Measurements from ENCODE around the gene IFNL4.

The IFNL4 gene

GRCh38 chr19:39203372-39204341 lies 45.0 kb downstream of the IFNL4 start, which contains the start of gene SYCN:
Gene SYCN, minus strand, starts transcription at chr19:39204263. Its CDS starts 9 bp downstream, at chr19:39204254.
- no peak for TF ChIP-seq CTCF (IDR thresholded peaks at IDR 0.05; ENCODE audit: insufficient read depth, missing control alignments)
- no peak for FAIRE-seq
- DNase-seq (ENCODE audit: insufficient read length, low spot score): no peak

- FAIRE-seq: no peak
- TF ChIP-seq CTCF (IDR thresholded peaks at IDR 0.05; ENCODE audit: insufficient read depth, missing control alignments): no peak
Observed at GRCh38 chr19:39202998-39203355, 45.7 kb downstream of the IFNL4 start.

GRCh38 chr19:39200803-39201115 lies 47.9 kb downstream of the IFNL4 start:
- DNase-seq (ENCODE audit: insufficient read length, low spot score) (no peak), FAIRE-seq (no peak)
- TF ChIP-seq CTCF (IDR thresholded peaks at IDR 0.05; ENCODE audit: insufficient read depth, missing control alignments): no peak

More at GRCh38 chr19:39202998-39203355, 45.7 kb downstream of the IFNL4 start:
- DNase-seq (ENCODE audit: insufficient read length, low spot score): no peak

GRCh38 chr19:39200066-39200802 lies 48.4 kb downstream of the IFNL4 start:
- DNase-seq (ENCODE audit: insufficient read length, low spot score) (no peak), FAIRE-seq (no peak)
- no peak for TF ChIP-seq CTCF (IDR thresholded peaks at IDR 0.05; ENCODE audit: insufficient read depth, missing control alignments)

- DNase-seq (ENCODE audit: insufficient read length, low spot score) (no peak), FAIRE-seq (no peak)
Observed at GRCh38 chr19:39199025-39199424, 49.6 kb downstream of the IFNL4 start.

GRCh38 chr19:39197808-39198207 lies 50.8 kb downstream of the IFNL4 start:
- DNase-seq (ENCODE audit: insufficient read length, low spot score) (no peak), FAIRE-seq (no peak)
- TF ChIP-seq CTCF (IDR thresholded peaks at IDR 0.05; ENCODE audit: insufficient read depth, missing control alignments): peak; percentile 6

More at GRCh38 chr19:39199025-39199424, 49.6 kb downstream of the IFNL4 start:
- TF ChIP-seq CTCF (IDR thresholded peaks at IDR 0.05; ENCODE audit: insufficient read depth, missing control alignments): no peak
